ENCODE results near the gene KDM1A. TPM values are rescaled to one million over a fixed set of nuclear protein-coding genes. Genes with fewer than 3 reads are reported as not detected.

The KDM1A gene
- total RNA-seq, 1 experiment from 2014 or later: 162 TPM

DNA sequence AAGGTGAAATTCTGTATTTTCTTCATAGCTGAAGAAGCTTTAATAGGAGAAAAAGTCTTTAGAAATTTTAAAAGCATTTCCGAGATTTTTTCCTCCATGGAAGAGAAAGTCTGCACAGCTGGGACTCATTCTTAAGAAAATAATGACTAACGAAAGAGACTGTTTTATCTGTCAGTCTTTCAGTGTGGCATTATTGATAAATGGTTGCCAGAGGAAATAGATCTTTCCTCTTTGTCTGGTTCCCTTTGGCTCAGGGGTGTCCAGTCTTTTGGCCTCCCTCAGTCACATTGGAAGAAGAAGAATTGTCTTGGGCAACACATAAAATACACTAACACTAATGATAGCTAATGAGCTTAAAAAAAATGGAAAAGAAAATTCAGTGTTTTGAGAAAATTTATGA is 49.9 kb downstream of the KDM1A start:
- Histone ChIP-seq H3K9ac (ENCODE audit: low read length) (no peak overlapping the region), H3K79me2 (ENCODE audit: insufficient read depth, low read length) (peaks cover 33% of the 10 kb centered on the region), H2AFZ (ENCODE audit: low read depth, low read length, poor library complexity, severe bottlenecking) (no peak overlapping the region), H3K27ac (ENCODE audit: low read depth, low read length) (no peak overlapping the region), H3K9me2 (ENCODE audit: insufficient read depth) (no peaks in the 10 kb centered on the region), H3K4me1 (ENCODE audit: control insufficient read depth in 1 of 2, insufficient read depth in 2 of 2, low read length in 2 of 2) (no peaks in the 10 kb centered on the region), H3K9me3 (ENCODE audit: control insufficient read depth in 1 of 2, insufficient read depth in 1 of 2, low read depth in 1 of 2, low read length in 2 of 2) (no peaks in the 10 kb centered on the region), H4K20me1 (ENCODE audit: insufficient read depth) (peaks cover 11% of the 10 kb centered on the region; the same call in 1 of the 2 replicates), H3K4me3 (replicated peaks in 1 of 2; ENCODE audit: low read depth in 1 of 2, low read length in 2 of 2) (no peak overlapping the region), H3K27me3 (ENCODE audit: insufficient read depth, low read length) (no peaks in the 10 kb centered on the region), H3K4me2 (ENCODE audit: low read length) (no peak overlapping the region), H3K36me3 (ENCODE audit: control insufficient read depth in 1 of 2, insufficient read depth in 2 of 2, low read length in 2 of 2) (peaks cover 52 to 53% of the 10 kb centered on the region in 2 experiments)
- no TSS peak for BruUV-seq (replicated peaks)
- ATAC-seq (no peak), DNase-seq (ENCODE audit: low read depth, low spot score) (no peak)
- TF ChIP-seq RAD21 (IDR thresholded peaks at IDR 0.05; ENCODE audit: low read depth): no peak
- no peak for TF ChIP-seq EZH2phosphoT487 (IDR thresholded peaks at IDR 0.05; ENCODE audit: borderline replicate concordance)
- TF ChIP-seq, protein P1, sequence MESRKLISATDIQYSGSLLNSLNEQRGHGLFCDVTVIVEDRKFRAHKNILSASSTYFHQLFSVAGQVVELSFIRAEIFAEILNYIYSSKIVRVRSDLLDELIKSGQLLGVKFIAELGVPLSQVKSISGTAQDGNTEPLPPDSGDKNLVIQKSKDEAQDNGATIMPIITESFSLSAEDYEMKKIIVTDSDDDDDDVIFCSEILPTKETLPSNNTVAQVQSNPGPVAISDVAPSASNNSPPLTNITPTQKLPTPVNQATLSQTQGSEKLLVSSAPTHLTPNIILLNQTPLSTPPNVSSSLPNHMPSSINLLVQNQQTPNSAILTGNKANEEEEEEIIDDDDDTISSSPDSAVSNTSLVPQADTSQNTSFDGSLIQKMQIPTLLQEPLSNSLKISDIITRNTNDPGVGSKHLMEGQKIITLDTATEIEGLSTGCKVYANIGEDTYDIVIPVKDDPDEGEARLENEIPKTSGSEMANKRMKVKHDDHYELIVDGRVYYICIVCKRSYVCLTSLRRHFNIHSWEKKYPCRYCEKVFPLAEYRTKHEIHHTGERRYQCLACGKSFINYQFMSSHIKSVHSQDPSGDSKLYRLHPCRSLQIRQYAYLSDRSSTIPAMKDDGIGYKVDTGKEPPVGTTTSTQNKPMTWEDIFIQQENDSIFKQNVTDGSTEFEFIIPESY (IDR thresholded peaks at IDR 0.05; ENCODE audit: extremely low read depth, insufficient replicate concordance, low read length): no peak
- no peak for TF ChIP-seq EGR1 (IDR thresholded peaks at IDR 0.05; ENCODE audit: low read depth)
- ChIA-PET CTCF (no interaction called here), POLR2A (interaction anchor here (0.6 kb wide), 1 partner anchor 135 kb away, joined by 4 read pairs; no protein-coding TSS in a partner anchor), RAD21 (ENCODE audit: low non-redundant PET in 1 of 2, low total read pairs in 2 of 2, uncharacterized antibody in 2 of 2, unreplicated experiment in 2 of 2) (no interaction called here)
- intact Hi-C loops (cut with micrococcal nuclease): loop anchor here (1.0 kb wide), 1 partner anchor 9 kb away; no protein-coding TSS in a partner anchor

DNA sequence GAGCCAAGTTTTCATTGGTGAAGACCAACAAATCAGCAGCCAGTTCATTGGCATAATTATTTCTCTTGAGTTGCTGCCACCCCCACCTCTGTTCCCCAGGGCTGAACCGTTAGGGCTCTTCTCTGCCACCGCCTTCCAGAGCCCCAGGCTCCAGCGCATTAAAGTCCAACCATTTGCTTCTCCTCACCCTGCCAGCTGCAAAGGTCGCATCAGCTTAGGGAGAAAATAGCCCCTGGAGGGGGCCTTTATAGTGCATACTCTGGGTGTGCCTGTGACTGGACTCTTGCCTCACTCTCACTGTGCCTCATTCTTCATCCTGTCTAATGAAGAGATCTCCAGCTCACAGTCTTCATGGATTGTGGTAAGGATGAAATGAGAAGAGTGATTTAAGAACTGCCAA is 50.4 kb downstream of the KDM1A start:
- H3K9me2 ChIP-seq (ENCODE audit: insufficient read depth): no peaks in the 10 kb centered on the region
- H3K36me3 ChIP-seq (ENCODE audit: control insufficient read depth in 1 of 2, insufficient read depth in 2 of 2, low read length in 2 of 2): peaks cover 52% of the 10 kb centered on the region in 2 experiments
- RAD21 ChIA-PET (ENCODE audit: low non-redundant PET in 1 of 2, low total read pairs in 2 of 2, uncharacterized antibody in 2 of 2, unreplicated experiment in 2 of 2): no interaction called here
- peaks cover 11% of the 10 kb centered on the region; the same call in 1 of the 2 replicates for H4K20me1 ChIP-seq (ENCODE audit: insufficient read depth)
- TF ChIP-seq POLR2A (IDR thresholded peaks at IDR 0.05; ENCODE audit: borderline replicate concordance, extremely low read depth, insufficient read depth, insufficient read length): no peak
- no peak for TF ChIP-seq EZH2phosphoT487 (IDR thresholded peaks at IDR 0.05; ENCODE audit: borderline replicate concordance)
- no peak for TF ChIP-seq ELF1 (IDR thresholded peaks at IDR 0.05; ENCODE audit: borderline replicate concordance, low read depth)
- TF ChIP-seq, protein P2, sequence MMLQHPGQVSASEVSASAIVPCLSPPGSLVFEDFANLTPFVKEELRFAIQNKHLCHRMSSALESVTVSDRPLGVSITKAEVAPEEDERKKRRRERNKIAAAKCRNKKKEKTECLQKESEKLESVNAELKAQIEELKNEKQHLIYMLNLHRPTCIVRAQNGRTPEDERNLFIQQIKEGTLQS (IDR thresholded peaks at IDR 0.05): no peak
- no peak for TF ChIP-seq CEBPB (IDR thresholded peaks at IDR 0.05; ENCODE audit: low read depth)
- TF ChIP-seq ZNF274 (IDR thresholded peaks at IDR 0.05; ENCODE audit: low read depth, low read length): no peak
- TF ChIP-seq EZH2 (IDR thresholded peaks at IDR 0.05): no peak
- TF ChIP-seq, protein P1 (IDR thresholded peaks at IDR 0.05; ENCODE audit: extremely low read depth, insufficient replicate concordance, low read length): no peak
- TF ChIP-seq SIN3A (IDR thresholded peaks at IDR 0.05; ENCODE audit: low read depth): no peak
- no TSS peak for BruUV-seq (replicated peaks)
- H3K79me2 ChIP-seq (ENCODE audit: insufficient read depth, low read length): peaks cover 32% of the 10 kb centered on the region
- CTCF ChIA-PET: no interaction called here
- intact Hi-C loops (cut with micrococcal nuclease): loop anchor here (1.0 kb wide), 1 partner anchor 9 kb away; no protein-coding TSS in a partner anchor
- no peak overlapping the region for H3K27ac ChIP-seq (ENCODE audit: low read depth, low read length)
- no peak overlapping the region for H3K4me3 ChIP-seq (replicated peaks in 1 of 2; ENCODE audit: low read depth in 1 of 2, low read length in 2 of 2)
- H3K9me3 ChIP-seq (ENCODE audit: control insufficient read depth in 1 of 2, insufficient read depth in 1 of 2, low read depth in 1 of 2, low read length in 2 of 2): no peaks in the 10 kb centered on the region
- no peak for ATAC-seq
- no peaks in the 10 kb centered on the region for H3K4me1 ChIP-seq (ENCODE audit: control insufficient read depth in 1 of 2, insufficient read depth in 2 of 2, low read length in 2 of 2)
- no peak for DNase-seq (ENCODE audit: low read depth, low spot score)
- no peak overlapping the region for H2AFZ ChIP-seq (ENCODE audit: low read depth, low read length, poor library complexity, severe bottlenecking)
- H3K9ac ChIP-seq (ENCODE audit: low read length): no peak overlapping the region
- POLR2A ChIA-PET: no interaction called here
- no peaks in the 10 kb centered on the region for H3K27me3 ChIP-seq (ENCODE audit: insufficient read depth, low read length)
- no peak overlapping the region for H3K4me2 ChIP-seq (ENCODE audit: low read length)
